Esophagus muscularis mucosa (tissue), 4 donors: ENCODE results near the gene ADH1B.

Experiments
- CTCF ChIP-seq, 3 experiments: fragments of 200-600 bp in 2 of 3; fragments of 450-650 bp in 1 of 3; sonication (generic) in 2 of 3; IDR thresholded peaks; one replicate each; pipeline ENCODE4 v1.5.1; 2017 to 2019; ENCODE audit warnings: antibody characterized with exemption in 3 of 3, mild to moderate bottlenecking in 2 of 3, moderate library complexity in 1 of 3
- EP300 ChIP-seq: sonication (generic); formaldehyde crosslinking; IDR thresholded peaks from one replicate; pipeline ENCODE4 v1.6.1; 2017; ENCODE audit warnings: antibody characterized with exemption
- POLR2A ChIP-seq: fragments of 450-650 bp; IDR thresholded peaks from one replicate; pipeline ENCODE4 v1.6.1; 2017; ENCODE audit warnings: antibody characterized with exemption, moderate library complexity, mild to moderate bottlenecking, low read depth

- TF ChIP-seq CTCF (IDR thresholded peaks at IDR 0.05) (no peak), POLR2A (no peak), EP300 (no peak)
These were observed 44.8 kb downstream of the ADH1B start for GRCh38 chr4:99276417-99276816.
